HG03159 (cell line): Measurements from ENCODE around the gene CT45A10.
"Not testable (repeated sequence)": the region's sequence is repeated elsewhere in the genome, so short reads cannot be mapped to it uniquely, and the experiment has no call there.

ENCODE experiments used
- ATAC-seq: cut with Tn5 transposase; IDR thresholded peaks from one replicate; pipeline ENCODE4 v1.9.1; 2021; ENCODE audit warnings: mild to moderate bottlenecking, moderate library complexity; ENCODE audit not compliant: unreplicated experiment

Gene CT45A10

GRCh38 chrX:135893294-135893817 lies at the start of gene CT45A10, which contains the start of gene SAGE1:
CT45A10 (minus strand) TSS chrX:135893444; CDS start chrX:135885344, 8,100 bp downstream.
SAGE1 (plus strand) TSS chrX:135893716; CDS start chrX:135896243, 2,527 bp downstream.
- ATAC-seq: no peak

- no peak for ATAC-seq
Observed at GRCh38 chrX:135931644-135932487, 38.6 kb upstream of the CT45A10 start.

GRCh38 chrX:135927897-135928296 lies 34.7 kb upstream of the CT45A10 start:
- ATAC-seq: no peak

DNA sequence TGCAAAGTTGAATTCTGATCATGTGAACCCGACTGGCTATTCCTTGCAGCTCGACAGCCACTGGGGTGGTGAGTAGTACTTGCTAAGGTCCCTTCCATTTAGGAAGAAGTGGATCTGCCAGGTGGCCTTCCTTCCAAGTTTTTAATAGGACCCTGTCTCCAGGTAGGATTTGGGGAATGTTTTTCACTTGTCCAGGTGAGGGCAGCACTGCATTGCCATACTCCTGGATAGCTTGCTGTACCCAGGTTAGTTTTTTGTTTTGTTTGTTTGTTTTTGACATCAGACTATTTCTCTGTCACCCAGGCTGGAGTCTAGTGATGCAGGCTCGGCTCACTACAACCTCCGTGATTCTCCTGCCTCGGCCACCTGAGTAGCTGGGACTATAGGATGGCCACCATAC lies 30.1 kb upstream of the CT45A10 start:
- ATAC-seq: no peak

DNA sequence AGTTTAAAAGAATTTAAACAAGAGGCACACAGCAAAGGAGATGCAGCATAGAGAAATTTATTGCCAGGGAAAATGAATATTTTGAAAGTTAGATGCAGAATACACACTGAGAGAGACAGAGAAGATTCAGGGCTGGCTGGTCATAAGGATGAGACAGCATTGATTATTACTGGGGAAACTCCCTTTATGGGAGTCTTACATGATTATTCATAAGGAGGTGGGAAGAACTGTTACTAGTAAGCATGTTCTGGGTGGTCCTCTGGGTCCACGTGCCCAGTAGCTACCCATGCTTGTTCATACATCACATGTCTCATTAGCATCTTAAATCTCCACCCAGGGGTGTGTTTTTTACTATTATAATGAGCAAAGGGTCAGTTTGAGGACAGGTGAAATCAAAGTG lies 27.3 kb upstream of the CT45A10 start:
- not testable (repeated sequence) for ATAC-seq

DNA sequence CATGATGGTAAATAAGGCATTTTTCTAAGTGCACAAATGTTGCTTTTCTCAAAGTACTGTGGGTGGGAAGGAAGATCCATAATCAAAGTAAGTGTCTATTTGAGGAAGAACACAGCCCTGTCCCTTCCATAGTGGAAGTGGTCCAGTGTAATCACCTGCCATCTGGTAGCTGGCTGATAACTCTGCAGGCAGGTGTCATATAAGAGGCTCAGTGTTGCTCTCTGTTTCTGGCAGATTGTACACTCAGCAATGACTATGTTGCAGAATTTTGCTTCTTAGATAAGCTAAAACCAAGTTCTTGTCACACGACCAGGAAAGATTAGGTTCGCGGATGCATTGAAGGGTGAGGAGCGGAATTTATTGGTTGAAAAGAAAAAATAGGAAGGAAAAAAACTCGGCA lies 21.2 kb upstream of the CT45A10 start:
- ATAC-seq: no peak

DNA sequence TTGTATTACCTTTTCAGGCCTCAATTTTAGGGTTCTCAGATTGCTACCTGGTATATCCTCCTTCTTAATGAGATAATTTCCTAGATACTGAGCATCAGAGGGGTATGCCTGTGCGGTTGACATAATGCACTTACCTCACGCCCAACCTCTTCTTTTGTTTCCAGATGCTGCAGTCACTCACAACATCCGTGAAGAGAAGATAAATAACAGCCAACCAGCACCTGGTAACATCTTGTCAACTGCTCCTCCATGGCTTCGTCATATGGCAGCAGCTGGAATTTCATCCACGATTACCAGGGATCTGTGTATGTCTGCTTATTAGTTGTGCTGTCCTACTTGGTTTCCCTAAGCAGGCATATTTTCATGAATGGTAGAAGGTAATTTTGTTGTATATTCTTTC lies 17.0 kb upstream of the CT45A10 start:
- ATAC-seq: no peak

- no peak for ATAC-seq
Observed at GRCh38 chrX:135892781-135893180, 463 bp downstream of the CT45A10 start.

DNA sequence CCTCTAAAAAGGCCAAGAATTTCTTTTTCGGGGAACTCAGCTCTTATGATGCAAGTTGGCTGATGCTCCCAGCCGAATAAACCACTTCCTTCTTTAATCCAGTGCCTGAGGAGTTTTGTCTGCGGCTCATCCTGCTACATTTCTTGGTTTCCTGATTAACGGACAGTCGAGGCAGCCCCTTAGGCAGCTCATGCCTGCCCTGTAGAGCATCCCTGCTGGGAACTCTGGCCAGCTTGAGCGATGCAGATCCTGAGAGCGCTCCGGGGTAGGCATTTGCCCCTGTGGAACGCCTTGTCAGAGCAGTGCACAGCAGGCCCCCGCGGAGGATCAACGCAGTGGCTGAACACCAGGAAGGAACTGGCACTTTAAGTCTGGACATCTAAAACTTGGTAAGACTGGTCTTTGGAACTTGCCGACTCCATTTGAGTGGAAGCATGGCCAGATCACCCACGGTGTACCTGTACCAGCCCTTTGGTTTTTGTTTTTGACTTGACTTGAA lies 3.1 kb downstream of the CT45A10 start:
- no peak for ATAC-seq

- not testable (repeated sequence) for ATAC-seq
Observed at GRCh38 chrX:135888976-135889375, 4.3 kb downstream of the CT45A10 start.

- ATAC-seq: not testable (repeated sequence)
Observed at GRCh38 chrX:135888230-135888629, 5.0 kb downstream of the CT45A10 start.

DNA sequence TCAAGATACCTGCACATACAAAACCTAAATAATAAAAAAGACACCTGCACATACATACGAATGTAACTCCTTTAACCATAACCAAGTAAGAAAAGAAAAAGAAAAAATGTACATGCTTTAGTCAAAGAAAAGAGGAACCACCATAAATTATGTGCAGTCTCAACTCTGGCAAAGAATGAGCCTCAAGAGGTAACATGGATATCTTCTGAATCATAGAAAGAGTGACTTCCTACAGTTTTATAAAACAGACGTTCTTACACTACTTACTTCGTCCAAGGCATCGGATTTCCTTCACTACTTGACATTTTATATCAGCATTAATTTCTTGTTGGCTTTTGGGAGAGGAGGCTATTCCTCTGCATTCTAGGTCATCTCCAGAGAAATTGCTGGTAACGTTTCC lies 10.5 kb downstream of the CT45A10 start:
- ATAC-seq: not testable (repeated sequence)

GRCh38 chrX:135871712-135872111 lies 21.5 kb downstream of the CT45A10 start, which contains the start of gene CT45A9:
CT45A9 (minus strand) TSS chrX:135871812; CDS start chrX:135868061, 3,751 bp downstream.
- ATAC-seq: not testable (repeated sequence)

DNA sequence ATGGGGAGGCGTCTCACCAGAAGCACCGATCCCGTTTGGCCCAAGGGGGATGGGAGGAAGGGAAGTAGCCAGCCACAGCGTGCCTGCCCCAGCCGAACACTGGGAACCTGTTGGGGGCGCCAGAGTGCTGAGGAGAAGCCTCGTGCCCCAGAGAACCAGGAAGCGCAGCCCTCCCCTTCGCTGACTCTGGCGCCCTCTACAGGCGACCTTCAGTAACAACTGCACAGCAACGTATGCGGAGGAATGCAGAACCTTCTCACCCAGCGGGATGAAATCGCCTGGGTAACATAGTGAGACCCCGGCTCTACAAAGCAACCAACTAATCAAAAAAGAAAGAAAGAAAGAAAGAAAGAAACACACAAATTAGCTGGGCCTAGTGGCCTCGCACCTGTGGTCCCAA lies 38.8 kb downstream of the CT45A10 start, which contains the start of gene CT45A8:
Gene CT45A8, minus strand, starts transcription at position 101 of the 400 bp plus-strand sequence. CDS start 3,755 bp downstream, outside the sequence.
- ATAC-seq: not testable (repeated sequence)

GRCh38 chrX:135837180-135837579 lies 56.1 kb downstream of the CT45A10 start, which contains the start of gene CT45A7:
CT45A7 (minus strand) TSS chrX:135837280; CDS start chrX:135833533, 3,747 bp downstream.
- ATAC-seq: not testable (repeated sequence)
